GM10248 (cell line): ENCODE measurements around the gene UNC5A.

ENCODE experiments used
- CTCF ChIA-PET: fragments of 300-600 bp; sonication (Branson Sonifier 250); formaldehyde crosslinking; extraction: SDS; loops from one replicate; lab custom pipeline; 2021; ENCODE audit warnings: antibody characterized with exemption; lab: Yijun Ruan, JAX
- POLR2A ChIA-PET: fragments of 350-650 bp; sonication (Branson Sonifier 250); formaldehyde crosslinking; extraction: SDS; loops from one replicate; lab custom pipeline; 2020; ENCODE audit warnings: antibody characterized with exemption; lab: Yijun Ruan, JAX
- DNase-seq: peaks from one replicate; pipeline ENCODE4 v3.0.0; 2012; ENCODE audit errors: extremely low spot score
- TF ChIP-seq, protein P1 (sequence below): IDR thresholded peaks from 2 replicates; pipeline ENCODE4 v1.5.1; 2012; ENCODE audit warnings: mild to moderate bottlenecking, low read depth; ENCODE audit errors: extremely low read depth, missing control alignments, control extremely low read depth

UNC5A gene

DNA sequence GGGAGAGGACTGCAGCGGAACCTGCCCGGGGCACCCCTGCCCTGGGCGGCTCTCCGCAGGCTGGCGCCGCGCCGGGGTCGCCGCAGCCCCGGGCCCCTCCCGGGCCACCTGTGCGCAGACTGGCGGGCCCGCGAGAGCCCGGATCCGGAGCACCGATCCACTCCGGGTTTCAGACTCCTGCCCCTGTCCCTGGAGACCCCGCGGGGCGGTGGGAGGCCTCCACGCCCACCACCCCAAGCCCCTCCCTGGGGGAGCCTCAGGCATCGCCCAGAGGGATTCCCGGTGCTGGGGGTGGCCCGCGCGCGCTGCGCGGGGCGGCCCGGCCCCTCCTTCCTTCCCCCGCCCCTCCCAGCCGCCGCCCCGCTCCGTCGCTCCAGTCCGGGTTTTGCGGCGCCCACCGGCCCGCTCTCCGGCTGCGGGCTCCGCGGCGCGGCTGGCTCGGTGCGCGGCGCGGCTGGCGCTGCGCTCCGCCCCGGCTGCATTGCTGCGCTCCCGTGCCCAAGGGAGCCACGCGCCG lies at the start of gene UNC5A:
UNC5A (plus strand) TSS at position 479 of the 517 bp plus-strand sequence. CDS start 192 bp downstream, outside the sequence.
- TF ChIP-seq, protein P1, sequence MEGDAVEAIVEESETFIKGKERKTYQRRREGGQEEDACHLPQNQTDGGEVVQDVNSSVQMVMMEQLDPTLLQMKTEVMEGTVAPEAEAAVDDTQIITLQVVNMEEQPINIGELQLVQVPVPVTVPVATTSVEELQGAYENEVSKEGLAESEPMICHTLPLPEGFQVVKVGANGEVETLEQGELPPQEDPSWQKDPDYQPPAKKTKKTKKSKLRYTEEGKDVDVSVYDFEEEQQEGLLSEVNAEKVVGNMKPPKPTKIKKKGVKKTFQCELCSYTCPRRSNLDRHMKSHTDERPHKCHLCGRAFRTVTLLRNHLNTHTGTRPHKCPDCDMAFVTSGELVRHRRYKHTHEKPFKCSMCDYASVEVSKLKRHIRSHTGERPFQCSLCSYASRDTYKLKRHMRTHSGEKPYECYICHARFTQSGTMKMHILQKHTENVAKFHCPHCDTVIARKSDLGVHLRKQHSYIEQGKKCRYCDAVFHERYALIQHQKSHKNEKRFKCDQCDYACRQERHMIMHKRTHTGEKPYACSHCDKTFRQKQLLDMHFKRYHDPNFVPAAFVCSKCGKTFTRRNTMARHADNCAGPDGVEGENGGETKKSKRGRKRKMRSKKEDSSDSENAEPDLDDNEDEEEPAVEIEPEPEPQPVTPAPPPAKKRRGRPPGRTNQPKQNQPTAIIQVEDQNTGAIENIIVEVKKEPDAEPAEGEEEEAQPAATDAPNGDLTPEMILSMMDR, result no peak
- ChIA-PET CTCF (no interaction called here), POLR2A (no interaction called here)
- peak; percentile 57 for DNase-seq

DNA sequence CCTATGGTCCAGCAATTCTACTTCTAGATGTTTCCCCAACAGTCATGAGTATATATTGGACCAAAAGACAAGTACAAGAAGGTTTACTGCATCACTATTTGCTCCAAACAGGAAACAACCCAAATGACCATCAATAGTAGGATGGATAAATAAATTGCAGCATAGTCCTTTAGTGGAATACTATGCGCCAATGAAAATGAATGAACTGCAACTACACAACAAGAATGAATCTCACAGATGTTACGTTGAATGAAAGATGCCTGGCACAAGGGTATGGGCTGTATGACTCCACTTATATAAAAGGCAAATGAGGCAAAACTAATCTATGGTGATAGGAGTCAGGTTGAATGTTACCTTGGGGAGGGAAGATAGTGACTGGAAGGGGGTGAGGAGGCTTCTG lies 48.6 kb upstream of the UNC5A start:
- POLR2A ChIA-PET, result no interaction called here
- no peak for DNase-seq
- CTCF ChIA-PET, result no interaction called here
- TF ChIP-seq, protein P1, result no peak

DNA sequence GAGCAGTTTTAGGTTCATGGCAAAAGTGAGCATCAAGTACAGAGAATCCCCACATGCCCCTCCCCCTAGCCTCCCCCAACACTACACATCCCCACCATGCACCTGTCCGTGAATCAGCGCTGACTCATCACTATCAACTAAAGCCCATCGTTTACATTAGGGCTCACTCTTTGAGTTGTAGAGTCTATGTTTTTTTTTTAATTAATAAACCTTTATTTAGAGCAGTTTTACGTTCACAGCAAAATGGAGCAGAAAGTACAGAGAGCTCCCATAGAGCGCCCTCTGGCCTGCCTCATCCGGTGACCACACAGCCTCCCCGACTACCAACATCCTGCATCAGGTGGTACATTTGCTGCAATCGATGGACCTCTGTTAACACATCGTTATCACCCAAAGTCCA lies 47.9 kb upstream of the UNC5A start:
- CTCF ChIA-PET, result no interaction called here
- DNase-seq, result no peak

DNA sequence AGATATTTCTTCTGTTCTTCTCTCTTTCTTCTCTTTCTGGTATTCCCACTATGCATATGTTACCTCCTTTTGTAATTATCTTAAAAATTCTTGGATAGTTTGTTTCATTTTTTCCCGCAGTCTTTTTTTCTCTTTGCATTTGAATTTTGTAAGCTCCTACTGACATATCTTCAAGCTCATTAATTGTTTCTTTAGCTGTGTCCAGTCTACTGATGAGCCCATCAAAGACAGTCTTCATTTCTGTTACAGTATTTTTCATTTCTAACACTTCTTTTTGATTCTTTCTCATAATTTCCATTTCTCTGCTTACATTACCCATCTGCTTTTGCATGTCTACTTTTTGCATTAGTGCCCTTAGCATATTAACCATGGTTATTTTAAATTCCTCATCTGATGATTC lies 44.7 kb upstream of the UNC5A start:
- TF ChIP-seq, protein P1, result no peak
- ChIA-PET CTCF (no interaction called here), POLR2A (no interaction called here)
- no peak for DNase-seq

More for the DNA sequence above, 47.9 kb upstream of the UNC5A start:
- POLR2A ChIA-PET, result no interaction called here
- TF ChIP-seq, protein P1, result no peak

DNA sequence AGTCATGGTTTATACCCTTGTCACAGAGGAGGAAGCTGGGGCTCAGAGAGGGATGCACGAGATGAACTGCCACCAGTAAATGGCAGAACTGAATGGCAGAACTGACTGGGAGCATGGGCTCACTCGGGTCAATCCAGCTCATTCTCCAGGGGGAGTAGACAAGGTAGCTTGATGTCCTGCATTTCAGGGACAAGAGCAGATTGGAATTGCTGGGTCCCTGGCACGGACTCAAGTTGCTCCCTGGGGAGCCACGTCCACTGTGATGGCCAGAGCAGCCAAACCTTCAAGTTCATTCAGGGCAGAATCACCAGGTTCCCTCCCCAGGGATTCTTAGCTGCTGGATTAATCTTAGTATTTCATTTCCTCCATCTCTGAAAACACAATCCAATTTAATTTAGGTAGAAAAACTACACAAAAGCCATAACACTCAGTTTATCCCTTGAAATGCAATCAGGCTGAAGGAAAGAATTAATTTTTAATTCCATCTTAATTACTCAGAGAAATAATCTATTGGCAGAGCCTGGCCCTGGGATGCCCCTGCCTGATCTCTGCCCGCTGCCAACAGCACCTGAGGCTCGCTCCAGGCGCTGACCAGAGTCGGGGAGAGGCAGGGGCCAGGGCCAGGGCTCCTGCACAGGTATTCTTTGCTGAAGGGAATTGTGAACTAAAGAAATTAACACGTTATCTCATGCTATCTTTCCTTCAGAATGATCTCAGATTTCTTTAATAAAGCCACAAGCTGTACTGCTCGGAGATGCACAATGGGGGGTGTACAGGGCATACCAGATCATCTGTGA lies 42.0 kb upstream of the UNC5A start:
- TF ChIP-seq, protein P1, result no peak
- DNase-seq, result no peak
- POLR2A ChIA-PET, result no interaction called here
- CTCF ChIA-PET, result interaction anchor here (1.6 kb wide), 1 partner anchor 11 kb away, joined by 5 read pairs; no protein-coding TSS in a partner anchor

DNA sequence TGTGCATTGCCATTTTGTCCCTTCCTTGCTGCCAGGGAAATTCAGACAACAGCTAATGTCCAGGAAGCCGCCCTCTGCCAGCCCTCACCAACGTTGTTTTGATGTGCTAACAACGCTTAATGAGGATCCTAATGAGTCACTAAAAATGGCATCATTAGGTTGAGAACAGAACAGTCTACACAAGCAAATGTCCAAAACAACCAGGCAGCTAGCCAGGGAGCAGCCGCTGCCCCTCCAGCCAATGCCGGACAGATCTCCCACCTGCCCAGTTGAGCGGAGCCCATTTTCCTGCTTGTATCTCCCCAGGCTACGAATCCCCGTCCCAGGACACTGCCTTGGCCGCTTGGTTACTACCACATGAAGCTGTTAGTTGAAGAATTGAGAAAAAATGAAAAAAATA lies 40.4 kb upstream of the UNC5A start:
- CTCF ChIA-PET, result no interaction called here
- TF ChIP-seq, protein P1, result no peak
- DNase-seq, result peak; percentile 9
- POLR2A ChIA-PET, result no interaction called here
